Breast epithelium (tissue), 4 donors: ENCODE results near the gene GMDS. TPM values are rescaled to one million over a fixed set of nuclear protein-coding genes. Genes with fewer than 3 reads are reported as not detected.

Experiments used
- DNase-seq, 2 donors: peaks; one replicate each; pipeline ENCODE4 v3.0.0-alpha.2; 2019; ENCODE audit warnings: low spot score in 2 of 2
- H3K27ac ChIP-seq, 2 donors: fragments of 200-600 bp; sonication (generic) in 1 of 2; one replicate each; pipeline ENCODE4 v1.5.1; 2016 to 2019; ENCODE audit warnings: mild to moderate bottlenecking in 1 of 2
- H3K27me3 ChIP-seq, 2 donors: fragments of 200-600 bp; sonication (generic) in 1 of 2; one replicate each; pipeline versions ENCODE4 v1.5.1 to v1.6.0; 2017 to 2019; ENCODE audit warnings: control low read depth in 1 of 2, mild to moderate bottlenecking in 1 of 2
- H3K36me3 ChIP-seq: fragments of 200-600 bp; one replicate; pipeline ENCODE4 v1.5.1; 2019
- H3K4me1 ChIP-seq, 2 donors: fragments of 200-600 bp; sonication (generic); one replicate each; pipeline ENCODE4 v1.5.1; 2016 to 2019; ENCODE audit warnings: control low read depth in 1 of 2
- H3K4me3 ChIP-seq, 3 donors: fragments of 200-600 bp; sonication (generic); 1 replicate in 2 of 3; 2 replicates in 1 of 3; pipeline ENCODE4 v1.5.1; 2016 to 2019; ENCODE audit warnings: mild to moderate bottlenecking in 3 of 3, moderate library complexity in 2 of 3
- H3K9me3 ChIP-seq, 2 donors: fragments of 200-600 bp; sonication (generic) in 1 of 2; one replicate each; pipeline ENCODE4 v1.5.1; 2016 to 2019; ENCODE audit warnings: control low read depth in 1 of 2
- CTCF ChIP-seq, 3 donors: fragments of 450-650 bp; IDR thresholded peaks; one replicate each; pipeline ENCODE4 v1.5.1; 2016 to 2017; ENCODE audit warnings: antibody characterized with exemption in 3 of 3, mild to moderate bottlenecking in 3 of 3, moderate library complexity in 3 of 3
- POLR2A ChIP-seq: fragments of 450-650 bp; IDR thresholded peaks from one replicate; pipeline ENCODE4 v1.6.1; 2016; ENCODE audit warnings: antibody characterized with exemption, mild to moderate bottlenecking, moderate library complexity
- POLR2AphosphoS5 ChIP-seq, 3 donors: sonication (generic); formaldehyde crosslinking; IDR thresholded peaks; one replicate each; pipeline ENCODE4 v1.6.1; 2017; ENCODE audit warnings: antibody characterized with exemption in 3 of 3
- intact Hi-C: fragments of 100-400 bp; cut with DNase I; formaldehyde crosslinking; loops from one replicate; pipeline ENCODE4 v1.15.1; 2023; ENCODE audit warnings: low total_unique reads
- total RNA-seq, 3 donors: library from RNA; depleted of rRNA; stranded (reverse); fragments of >200 nt; gene quantifications; one replicate each; pipeline ENCODE4 v1.1.0, GENCODE V29; 2016

GMDS gene
- total RNA-seq, 3 donors from 2014 or later = 7.5 to 29.2 (median 17.0) TPM

GRCh38 chr6:2247664-2248063 is 2.3 kb upstream of the GMDS start:
- Histone ChIP-seq H3K9me3 (no peaks in the 10 kb centered on the region), H3K27me3 (no peaks in the 10 kb centered on the region), H3K4me1 (peaks cover 0 to 4% of the 10 kb centered on the region in 2 donors), H3K36me3 (no peaks in the 10 kb centered on the region), H3K27ac (no peak overlapping the region), H3K4me3 (no peak overlapping the region)
- intact Hi-C loops = loop anchor here (10.0 kb wide), 1 partner anchor 633 kb away; no protein-coding TSS in a partner anchor
- no peak for DNase-seq
- TF ChIP-seq POLR2A = no peak
- TF ChIP-seq CTCF (IDR thresholded peaks at IDR 0.05) = no peak
- no peak for TF ChIP-seq POLR2AphosphoS5 (IDR thresholded peaks at IDR 0.05)

DNA sequence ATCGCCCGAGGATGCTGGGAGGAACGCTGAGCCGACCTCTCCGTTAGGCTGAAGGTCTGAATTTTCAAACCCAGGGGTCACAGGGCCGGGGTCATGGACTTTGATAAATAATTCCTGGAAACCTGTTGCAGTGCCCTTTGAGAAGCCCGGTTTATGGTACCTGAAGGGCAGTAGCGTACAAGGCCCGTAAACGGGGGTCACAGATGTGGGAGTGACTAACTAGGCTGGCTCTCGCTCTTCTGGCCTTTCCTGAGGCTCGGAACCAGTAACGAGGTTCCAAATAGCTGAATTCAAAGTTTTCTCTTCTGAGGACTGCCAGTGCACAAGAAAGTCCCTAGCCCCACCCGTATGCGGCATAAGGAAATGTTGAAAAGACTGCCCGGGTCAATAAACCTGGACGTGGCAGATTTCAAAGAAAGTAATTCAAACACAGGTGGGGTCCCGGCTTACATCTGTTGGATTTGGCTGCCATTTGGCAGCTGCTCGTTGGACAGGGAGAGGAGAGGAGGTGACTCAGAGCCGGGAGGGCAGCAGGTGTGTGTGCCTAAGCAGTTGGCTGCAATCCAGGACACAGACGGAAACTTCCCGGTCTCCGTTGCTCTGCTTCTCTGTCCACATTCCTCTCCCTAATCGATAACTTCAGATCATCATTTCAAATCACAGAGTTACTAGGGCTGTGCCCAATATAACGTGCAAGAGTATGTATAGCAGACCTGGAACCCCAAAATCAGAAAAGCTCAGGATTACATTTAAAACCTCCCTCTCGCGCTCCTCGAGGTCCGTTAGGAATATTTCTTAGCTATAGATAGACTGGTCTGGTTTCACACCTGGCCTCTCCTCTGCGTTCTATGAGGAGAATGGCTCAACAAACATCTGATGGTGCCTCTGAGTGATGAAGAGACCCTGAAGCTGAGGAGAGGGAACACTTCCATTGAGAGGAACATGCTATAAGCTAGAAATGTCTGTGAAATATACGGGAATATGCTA is 765 bp upstream of the GMDS start:
- Histone ChIP-seq H3K27me3 (no peaks in the 10 kb centered on the region), H3K9me3 (no peaks in the 10 kb centered on the region), H3K36me3 (no peaks in the 10 kb centered on the region), H3K4me3 (peak overlapping the region; percentile 69 to 97 (median 95)), H3K27ac (peak overlapping the region; percentile 92 to 96), H3K4me1 (peaks cover 0 to 4% of the 10 kb centered on the region in 2 donors)
- TF ChIP-seq CTCF (IDR thresholded peaks at IDR 0.05) = no peak
- TF ChIP-seq POLR2A = peak; percentile 26
- TF ChIP-seq POLR2AphosphoS5 (IDR thresholded peaks at IDR 0.05) = peak in 2 of 3 donors; percentile 45 to 48
- intact Hi-C loops = loop anchor here (10.0 kb wide), 1 partner anchor 631 kb away; no protein-coding TSS in a partner anchor
- DNase-seq = peak; percentile 84 to 86

GRCh38 chr6:2244261-2245102 is 923 bp downstream of the GMDS start:
- intact Hi-C loops = loop anchor here (10.0 kb wide), 1 partner anchor 630 kb away; no protein-coding TSS in a partner anchor
- peak overlapping the region; percentile 69 to 97 (median 95) for H3K4me3 ChIP-seq
- H3K4me1 ChIP-seq = peaks cover 0 to 4% of the 10 kb centered on the region in 2 donors
- no peaks in the 10 kb centered on the region for H3K9me3 ChIP-seq
- peak in 1 of 2 donors; percentile 33 for DNase-seq
- peak overlapping the region; percentile 92 to 96 for H3K27ac ChIP-seq
- no peaks in the 10 kb centered on the region for H3K36me3 ChIP-seq
- no peak for TF ChIP-seq CTCF (IDR thresholded peaks at IDR 0.05)
- TF ChIP-seq POLR2AphosphoS5 (IDR thresholded peaks at IDR 0.05) = no peak
- TF ChIP-seq POLR2A = no peak
- H3K27me3 ChIP-seq = no peaks in the 10 kb centered on the region

DNA sequence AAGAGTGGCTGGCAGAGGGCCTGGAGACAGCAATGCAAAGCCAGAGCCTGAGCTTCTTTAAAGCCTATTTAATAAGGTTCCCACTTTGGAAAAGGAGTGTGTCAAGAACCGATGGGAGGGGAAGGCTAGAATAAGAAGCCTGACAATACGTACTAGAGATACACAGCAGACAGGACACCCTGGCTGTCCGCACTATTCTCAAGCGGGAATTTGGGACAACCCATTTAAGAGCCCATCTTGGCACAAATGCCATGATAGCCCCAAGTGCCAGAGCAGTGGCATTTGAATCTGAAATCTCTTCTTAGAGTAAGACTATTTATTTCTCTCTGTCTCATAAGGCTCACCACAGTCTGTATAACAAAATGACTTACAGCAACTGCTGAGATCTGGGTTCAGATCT is 3.1 kb downstream of the GMDS start:
- intact Hi-C loops = loop anchor here (10.0 kb wide), 1 partner anchor 628 kb away; no protein-coding TSS in a partner anchor
- Histone ChIP-seq H3K27me3 (no peaks in the 10 kb centered on the region), H3K36me3 (no peaks in the 10 kb centered on the region), H3K4me1 (peaks cover 0 to 4% of the 10 kb centered on the region in 2 donors), H3K4me3 (no peak overlapping the region), H3K9me3 (no peaks in the 10 kb centered on the region), H3K27ac (no peak overlapping the region)
- no peak for DNase-seq
- TF ChIP-seq POLR2A (no peak), POLR2AphosphoS5 (IDR thresholded peaks at IDR 0.05) (no peak), CTCF (IDR thresholded peaks at IDR 0.05) (no peak)
